ENCODE measurements around the gene GABRB1. TPM values are rescaled to one million over a fixed set of nuclear protein-coding genes. Genes with fewer than 3 reads are reported as not detected.

Gene GABRB1
- total and polyA plus RNA-seq, 2 of the 8 experiments (the other 6 are each of a cell fraction or from before 2014, with no cell fraction given): 0.22 to 0.38 TPM

GRCh38 chr4:47106561-47106960, 75.2 kb downstream of the GABRB1 start:
- Histone ChIP-seq H3K56ac (replicated peaks; ENCODE audit: insufficient read length, low read depth, low read length) (no peak overlapping the region), H4K8ac (ENCODE audit: extremely low read depth, insufficient read depth, low read length) (no peak overlapping the region), H3K27ac (ENCODE audit: low read depth, low read length) (no peak overlapping the region), H3K4me2 (ENCODE audit: insufficient read depth in 1 of 2, low read depth in 2 of 2, low read length in 2 of 2) (no peak overlapping the region), H3K79me1 (ENCODE audit: low read depth, low read length) (no peaks in the 10 kb centered on the region), H3K79me2 (ENCODE audit: control insufficient read depth in 1 of 2, insufficient read depth in 2 of 2, low read length in 2 of 2) (no peaks in the 10 kb centered on the region), H2AFZ (ENCODE audit: low read length) (0 out of 2 replicates have a peak overlapping the region, but pooled peaks have one; percentile 12), H3K9me3 (ENCODE audit: insufficient read depth in 2 of 2, low read depth in 1 of 2, low read length in 1 of 2) (no peaks in the 10 kb centered on the region), H2BK12ac (ENCODE audit: low read depth, low read length) (no peak overlapping the region), H2BK120ac (replicated peaks; ENCODE audit: low read depth, low read length) (no peak overlapping the region), H4K5ac (ENCODE audit: insufficient read length, low read depth, low read length) (no peak overlapping the region), H2AK5ac (ENCODE audit: low read depth, low read length) (no peak overlapping the region), H3K36me3 (ENCODE audit: control insufficient read depth in 2 of 4, insufficient read depth in 4 of 4, low read length in 3 of 4) (no peaks in the 10 kb centered on the region), H3K18ac (ENCODE audit: extremely low read depth, low read length) (no peak overlapping the region), H3K4me1 (replicated peaks in 1 of 4; ENCODE audit: control insufficient read depth in 3 of 4, insufficient read depth in 4 of 4, low read length in 3 of 4) (no peaks in the 10 kb centered on the region), H4K20me1 (replicated peaks in 1 of 2; ENCODE audit: control insufficient read depth in 1 of 2, insufficient read depth in 2 of 2, low read length in 2 of 2) (no peaks in the 10 kb centered on the region), H3K23me2 (ENCODE audit: low read depth, low read length) (0 out of 2 replicates have a peak, but pooled peaks cover 1% of the 10 kb centered on the region), H3K27me3 (replicated peaks in 1 of 4; ENCODE audit: control insufficient read depth in 3 of 4, extremely low read depth in 1 of 4, insufficient read depth in 3 of 4, low read length in 3 of 4) (no peaks in the 10 kb centered on the region), H2BK5ac (ENCODE audit: low read depth, low read length) (no peak overlapping the region), H3K23ac (ENCODE audit: insufficient read length) (no peak overlapping the region), H4K91ac (replicated peaks; ENCODE audit: insufficient read length, low read length) (no peak overlapping the region), H3K4me3 (ENCODE audit: extremely low read depth in 1 of 4, insufficient read depth in 2 of 4, low read depth in 3 of 4, low read length in 4 of 4) (no peak overlapping the region), H3K4ac (replicated peaks; ENCODE audit: insufficient read length, low read depth, low read length) (no peak overlapping the region), H2BK20ac (ENCODE audit: low read length) (no peak overlapping the region), H3K9ac (replicated peaks in 1 of 4; ENCODE audit: extremely low read depth in 1 of 4, low read depth in 3 of 4, low read length in 3 of 4) (no peak overlapping the region), H2BK15ac (ENCODE audit: low read length) (no peak overlapping the region), H3K14ac (ENCODE audit: insufficient read length) (no peak overlapping the region)
- FAIRE-seq (no peak), DNase-seq (ENCODE audit: low read depth in 1 of 2, low spot score in 2 of 2) (no peak)
- ChIA-PET CTCF (ENCODE audit: partially characterized antibody) (interaction anchor here (0.6 kb wide), 1 partner anchor 35 kb away, joined by 3 read pairs; no protein-coding TSS in a partner anchor), POLR2A (ENCODE audit: partially characterized antibody) (no interaction called here)
- WGBS, 2 experiments (ENCODE audit: extremely low coverage in 1 of 2, insufficient coverage in 1 of 2, insufficient read length in 1 of 2, insufficient replicate concordance in 2 of 2, low coverage in 1 of 2, low lambda C conversion rate in 2 of 2, missing lambda C conversion rate in 1 of 2): 89% methylated on average over 1 of the region's 1 CpG; no CpG with 5 or more reads in 1 of the 2 experiments
- no peak for TF ChIP-seq EZH2 (IDR thresholded peaks at IDR 0.05; ENCODE audit: low read depth, low read length, severe bottlenecking)
- no peak for TF ChIP-seq JUND (IDR thresholded peaks at IDR 0.05; ENCODE audit: low read length)
- TF ChIP-seq EGR1 (IDR thresholded peaks at IDR 0.05; ENCODE audit: borderline replicate concordance, low read depth, low read length): no peak
- TF ChIP-seq SP4 (IDR thresholded peaks at IDR 0.05; ENCODE audit: low read length): no peak
- no peak for TF ChIP-seq USF2 (IDR thresholded peaks at IDR 0.05; ENCODE audit: low read length)
- no peak for TF ChIP-seq BCL11A (IDR thresholded peaks at IDR 0.05; ENCODE audit: low read depth in 2 of 2, low read length in 2 of 2)
- no peak for TF ChIP-seq FOSL1 (IDR thresholded peaks at IDR 0.05; ENCODE audit: insufficient read depth, low read depth, low read length)
- TF ChIP-seq BRCA1 (IDR thresholded peaks at IDR 0.05; ENCODE audit: low read depth, low read length): no peak
- no peak for TF ChIP-seq BACH1 (IDR thresholded peaks at IDR 0.05; ENCODE audit: low read length)
- no peak for TF ChIP-seq CEBPB (IDR thresholded peaks at IDR 0.05; ENCODE audit: low read depth, low read length)
- no peak for TF ChIP-seq TCF12 (IDR thresholded peaks at IDR 0.05; ENCODE audit: low read depth, low read length)
- no peak for TF ChIP-seq RNF2 (IDR thresholded peaks at IDR 0.05; ENCODE audit: borderline replicate concordance, low read depth, low read length, missing control alignments, poor library complexity, severe bottlenecking)

All from H1 (cell line).